Neural crest cell (in vitro differentiated cells): ENCODE measurements around the gene FGD4. TPM values are rescaled to one million over a fixed set of nuclear protein-coding genes. Genes with fewer than 3 reads are reported as not detected.

ENCODE experiments used
- DNase-seq: peaks from one replicate; pipeline ENCODE4 v3.0.0; 2021; ENCODE audit warnings: low read depth, mixed read lengths, low spot score
- H3K27ac Mint-ChIP-seq: one replicate; pipeline ENCODE4 v1.8.0; 2021; ENCODE audit warnings: mild to moderate bottlenecking, mixed read lengths; ENCODE audit not compliant: unreplicated experiment
- H3K27me3 Mint-ChIP-seq: 2 replicates; pipeline ENCODE4 v1.8.0; 2021; ENCODE audit warnings: low read depth, mild to moderate bottlenecking, mixed read lengths
- H3K36me3 Mint-ChIP-seq: 2 replicates; pipeline ENCODE4 v1.8.0; 2021; ENCODE audit warnings: low read depth, mild to moderate bottlenecking, mixed read lengths
- H3K4me1 Mint-ChIP-seq: 2 replicates; pipeline ENCODE4 v1.8.0; 2021; ENCODE audit warnings: mixed read lengths
- H3K4me3 Mint-ChIP-seq: one replicate; pipeline ENCODE4 v1.8.0; 2021; ENCODE audit warnings: mild to moderate bottlenecking, mixed read lengths
- H3K9me3 Mint-ChIP-seq: 2 replicates; pipeline ENCODE4 v1.8.0; 2021; ENCODE audit warnings: mixed read lengths
- total RNA-seq: library from RNA; stranded (reverse); gene quantifications from 2 replicates; pipeline ENCODE4 v1.2.1, GENCODE V29; 2021
- TF ChIP-seq, protein P1 (sequence below): fragments of 200-600 bp; sonication (generic); conservative IDR thresholded peaks from 2 replicates; pipeline ENCODE4 v1.5.0; 2021; ENCODE audit warnings: antibody characterized with exemption, mild to moderate bottlenecking

Gene FGD4
- total RNA-seq, 1 donor from 2014 or later: 35.8 TPM

DNA sequence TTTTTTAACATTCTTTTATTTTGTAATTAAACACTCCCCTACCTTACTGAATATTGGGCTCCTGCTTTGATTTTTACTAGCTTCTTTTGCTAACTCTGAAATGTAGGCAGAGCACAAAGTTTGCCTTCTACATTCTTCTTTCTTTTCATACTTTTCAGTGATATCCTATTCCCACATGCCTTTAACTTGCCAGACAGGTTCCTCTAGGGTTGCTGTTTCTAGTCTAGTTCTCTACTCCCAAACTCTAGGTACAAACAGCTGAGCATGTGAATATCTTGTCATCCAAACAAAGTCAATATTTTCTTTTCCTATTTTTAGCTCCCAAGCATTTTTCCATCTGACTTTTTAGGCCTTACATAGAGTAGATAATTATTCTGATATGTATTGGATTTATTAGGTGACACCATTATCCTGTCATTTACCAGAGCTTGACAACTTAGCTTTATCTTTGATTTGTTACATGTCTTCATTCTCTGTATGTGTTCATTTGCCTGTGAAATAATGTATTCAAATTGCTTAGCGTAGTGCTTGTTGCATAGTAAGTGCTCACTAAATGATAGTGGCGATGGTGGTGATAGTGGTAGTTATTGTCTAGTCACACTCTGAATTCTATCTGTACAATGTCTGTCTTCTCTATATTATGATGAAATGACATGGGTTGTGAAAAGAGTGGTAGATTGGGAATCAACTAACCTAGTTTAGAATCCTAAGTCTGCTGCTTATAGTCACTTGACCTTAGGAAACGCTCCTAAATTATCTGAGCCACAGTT lies 206.2 kb downstream of the FGD4 start:
- TF ChIP-seq, protein P1, sequence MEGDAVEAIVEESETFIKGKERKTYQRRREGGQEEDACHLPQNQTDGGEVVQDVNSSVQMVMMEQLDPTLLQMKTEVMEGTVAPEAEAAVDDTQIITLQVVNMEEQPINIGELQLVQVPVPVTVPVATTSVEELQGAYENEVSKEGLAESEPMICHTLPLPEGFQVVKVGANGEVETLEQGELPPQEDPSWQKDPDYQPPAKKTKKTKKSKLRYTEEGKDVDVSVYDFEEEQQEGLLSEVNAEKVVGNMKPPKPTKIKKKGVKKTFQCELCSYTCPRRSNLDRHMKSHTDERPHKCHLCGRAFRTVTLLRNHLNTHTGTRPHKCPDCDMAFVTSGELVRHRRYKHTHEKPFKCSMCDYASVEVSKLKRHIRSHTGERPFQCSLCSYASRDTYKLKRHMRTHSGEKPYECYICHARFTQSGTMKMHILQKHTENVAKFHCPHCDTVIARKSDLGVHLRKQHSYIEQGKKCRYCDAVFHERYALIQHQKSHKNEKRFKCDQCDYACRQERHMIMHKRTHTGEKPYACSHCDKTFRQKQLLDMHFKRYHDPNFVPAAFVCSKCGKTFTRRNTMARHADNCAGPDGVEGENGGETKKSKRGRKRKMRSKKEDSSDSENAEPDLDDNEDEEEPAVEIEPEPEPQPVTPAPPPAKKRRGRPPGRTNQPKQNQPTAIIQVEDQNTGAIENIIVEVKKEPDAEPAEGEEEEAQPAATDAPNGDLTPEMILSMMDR: no peak

DNA sequence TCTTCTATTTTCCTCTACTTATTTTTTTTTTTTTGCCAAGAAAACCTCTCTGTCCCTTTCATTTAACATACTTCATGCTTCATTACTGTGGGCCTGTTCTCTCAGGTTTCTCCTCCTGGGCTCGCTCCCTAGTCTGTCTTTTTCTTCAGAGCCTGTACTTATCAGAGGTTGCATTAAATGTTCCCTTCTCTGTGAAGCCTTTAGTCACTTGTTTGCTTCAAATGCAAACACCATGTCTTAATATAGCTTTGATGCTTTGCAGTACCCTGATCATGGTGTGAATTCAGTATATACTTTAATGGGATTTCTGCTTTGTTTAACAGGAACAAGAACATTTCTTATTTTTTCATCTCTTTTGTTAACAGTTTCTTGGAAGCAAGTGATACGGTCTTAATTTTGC lies 207.1 kb downstream of the FGD4 start:
- no peak for DNase-seq
- TF ChIP-seq, protein P1: no peak
- Mint-ChIP-seq H3K4me3 (no peak overlapping the region), H3K4me1 (peaks cover 16% of the 10 kb centered on the region), H3K36me3 (peaks cover 7% of the 10 kb centered on the region), H3K9me3 (no peaks in the 10 kb centered on the region), H3K27me3 (no peaks in the 10 kb centered on the region), H3K27ac (no peak overlapping the region)

More for the DNA sequence above, 206.2 kb downstream of the FGD4 start:
- no peak overlapping the region for H3K4me3 Mint-ChIP-seq
- no peak overlapping the region for H3K27ac Mint-ChIP-seq
- H3K4me1 Mint-ChIP-seq: peaks cover 16% of the 10 kb centered on the region
- no peaks in the 10 kb centered on the region for H3K27me3 Mint-ChIP-seq
- H3K9me3 Mint-ChIP-seq: no peaks in the 10 kb centered on the region
- peaks cover 7% of the 10 kb centered on the region for H3K36me3 Mint-ChIP-seq
- no peak for DNase-seq

GRCh38 chr12:32609966-32610365 lies 210.6 kb downstream of the FGD4 start:
- no peak for DNase-seq
- peaks cover 16% of the 10 kb centered on the region for H3K36me3 Mint-ChIP-seq
- TF ChIP-seq, protein P1: no peak
- peaks cover 9% of the 10 kb centered on the region for H3K4me1 Mint-ChIP-seq
- H3K9me3 Mint-ChIP-seq: no peaks in the 10 kb centered on the region
- H3K4me3 Mint-ChIP-seq: no peak overlapping the region
- peak overlapping the region; percentile 0 for H3K27ac Mint-ChIP-seq
- no peaks in the 10 kb centered on the region for H3K27me3 Mint-ChIP-seq

- TF ChIP-seq, protein P1: no peak
- peaks cover 23% of the 10 kb centered on the region for H3K36me3 Mint-ChIP-seq
- DNase-seq: no peak
- H3K4me1 Mint-ChIP-seq: peaks cover 9% of the 10 kb centered on the region
- no peak overlapping the region for H3K4me3 Mint-ChIP-seq
- H3K27ac Mint-ChIP-seq: no peak overlapping the region
- no peaks in the 10 kb centered on the region for H3K27me3 Mint-ChIP-seq
- no peaks in the 10 kb centered on the region for H3K9me3 Mint-ChIP-seq
Measured at GRCh38 chr12:32611986-32612385, 212.6 kb downstream of the FGD4 start.

GRCh38 chr12:32612658-32613614 lies 213.6 kb downstream of the FGD4 start:
- DNase-seq: no peak
- H3K4me3 Mint-ChIP-seq: no peak overlapping the region

More at GRCh38 chr12:32612658-32613614, 213.6 kb downstream of the FGD4 start:
- Mint-ChIP-seq H3K27ac (no peak overlapping the region), H3K36me3 (peaks cover 23% of the 10 kb centered on the region), H3K27me3 (no peaks in the 10 kb centered on the region), H3K9me3 (no peaks in the 10 kb centered on the region), H3K4me1 (peaks cover 13% of the 10 kb centered on the region)
- TF ChIP-seq, protein P1: no peak
